Measurements from ENCODE around the gene IL17B.

- TF ChIP-seq ESRRA (IDR thresholded peaks at IDR 0.05; ENCODE audit: borderline replicate concordance, low read depth) (no peak), ZNF311 (CRISPR knock-in tag; IDR thresholded peaks at IDR 0.05) (no peak), NFE2 (IDR thresholded peaks at IDR 0.05; ENCODE audit: low read depth) (no peak), RAD21 (CRISPR knock-in tag; conservative IDR thresholded peaks at IDR 0.05 in 1 of 2, IDR thresholded peaks at IDR 0.05 in 1 of 2) (no peak), POLR2A (conservative IDR thresholded peaks at IDR 0.05) (no peak), ZBTB33 (CRISPR knock-in tag; IDR thresholded peaks at IDR 0.05) (no peak), CBX1 (IDR thresholded peaks at IDR 0.05; ENCODE audit: low read depth) (no peak), ELK3 (CRISPR knock-in tag; IDR thresholded peaks at IDR 0.05) (no peak), ADNP (tag; IDR thresholded peaks at IDR 0.05) (no peak), ZBTB8A (IDR thresholded peaks at IDR 0.05; ENCODE audit: partially characterized antibody) (no peak)
Measured at GRCh38 chr5:149422366-149423048, 43.4 kb upstream of the IL17B start.

Data from K562 (cell line).